ES-I3 (cell line): ENCODE results near the gene RTN4R.
"Not testable (repeated sequence)": the region's sequence is repeated elsewhere in the genome, so short reads cannot be mapped to it uniquely, and the experiment has no call there.

ENCODE experiments used
- H3K36me3 ChIP-seq: 2 replicates; pipeline ENCODE4 v1.6.1; 2013; ENCODE audit warnings: mild to moderate bottlenecking, low read length, control low read depth, moderate library complexity; ENCODE audit not compliant: insufficient read depth
- H3K4me1 ChIP-seq: 2 replicates; pipeline ENCODE4 v1.6.1; 2013; ENCODE audit warnings: mild to moderate bottlenecking, control low read depth, low read length; ENCODE audit not compliant: insufficient read depth
- H3K9ac ChIP-seq: 2 replicates; pipeline ENCODE4 v1.6.1; 2013; ENCODE audit warnings: low read depth, mild to moderate bottlenecking, low read length, moderate library complexity
- H3K9me3 ChIP-seq: 2 replicates; pipeline ENCODE4 v1.6.1; 2013; ENCODE audit warnings: mild to moderate bottlenecking, low read length, moderate library complexity; ENCODE audit not compliant: control insufficient read depth, insufficient read depth

The RTN4R gene

DNA sequence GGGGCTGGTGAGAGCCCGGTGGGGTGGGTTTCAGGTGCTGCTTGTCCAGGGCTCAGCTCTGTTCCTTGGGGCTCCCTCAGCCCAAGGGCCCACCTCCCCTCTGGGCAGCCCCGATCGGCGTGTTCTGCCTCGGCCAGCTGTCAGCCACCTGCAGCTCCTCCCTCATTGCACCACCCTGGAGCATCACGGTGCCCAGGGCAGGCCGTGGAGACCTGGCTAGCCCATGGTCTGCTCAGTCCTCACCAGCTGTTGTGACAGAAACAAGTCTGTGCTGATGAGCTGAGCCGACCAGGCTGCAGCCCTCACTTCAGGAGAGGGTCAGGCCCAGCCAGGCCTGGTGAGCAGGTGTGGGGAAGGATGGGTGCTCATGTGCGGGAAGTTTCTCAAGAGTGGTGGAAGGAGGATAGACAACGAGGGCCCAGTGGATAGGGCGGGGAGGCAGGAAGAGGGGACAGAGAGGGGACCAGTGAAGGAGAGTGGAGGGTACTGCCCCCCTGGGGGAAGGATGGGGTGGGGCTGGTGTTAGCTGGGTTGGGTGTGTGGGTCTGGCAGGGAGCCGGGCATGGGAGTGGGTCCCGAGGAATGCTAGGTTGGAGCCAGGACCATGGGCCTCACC is 16.5 kb upstream of the RTN4R start:
- Histone ChIP-seq H3K9ac (no peak overlapping the region), H3K4me1 (no peaks in the 10 kb centered on the region), H3K36me3 (no peaks in the 10 kb centered on the region), H3K9me3 (no peaks in the 10 kb centered on the region)

DNA sequence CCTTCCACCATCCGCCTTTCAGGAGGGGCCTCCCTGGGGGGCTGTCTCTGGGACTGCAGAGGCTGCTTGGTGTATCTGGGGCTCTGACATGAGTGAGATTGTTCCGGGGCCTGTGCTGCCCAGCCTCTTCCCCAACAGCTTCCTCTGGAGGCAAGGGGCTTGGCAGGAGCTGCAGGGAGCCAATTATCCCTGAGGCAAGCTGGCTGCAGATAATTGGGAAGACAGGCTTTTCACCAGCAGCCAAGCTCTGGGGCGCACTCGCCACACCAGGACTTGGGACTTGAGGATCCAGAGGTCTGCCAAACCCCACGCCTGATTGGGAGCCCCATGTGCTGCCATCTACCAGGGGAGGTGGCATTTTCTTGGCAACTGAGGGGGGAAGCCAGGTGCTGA is 15.6 kb upstream of the RTN4R start:
- H3K36me3 ChIP-seq, result no peaks in the 10 kb centered on the region
- H3K4me1 ChIP-seq, result no peaks in the 10 kb centered on the region
- no peaks in the 10 kb centered on the region for H3K9me3 ChIP-seq
- H3K9ac ChIP-seq, result no peak overlapping the region

GRCh38 chr22:20282901-20283673 is 15.0 kb upstream of the RTN4R start:
- Histone ChIP-seq H3K36me3 (no peaks in the 10 kb centered on the region), H3K9me3 (no peaks in the 10 kb centered on the region), H3K9ac (no peak overlapping the region), H3K4me1 (no peaks in the 10 kb centered on the region)

GRCh38 chr22:20281891-20282290 is 13.8 kb upstream of the RTN4R start:
- Histone ChIP-seq H3K36me3 (no peaks in the 10 kb centered on the region), H3K9ac (no peak overlapping the region), H3K9me3 (no peaks in the 10 kb centered on the region), H3K4me1 (no peaks in the 10 kb centered on the region)

GRCh38 chr22:20281473-20281872 is 13.4 kb upstream of the RTN4R start:
- not testable (repeated sequence) for H3K9me3 ChIP-seq, H3K9ac ChIP-seq, H3K4me1 ChIP-seq, H3K36me3 ChIP-seq

DNA sequence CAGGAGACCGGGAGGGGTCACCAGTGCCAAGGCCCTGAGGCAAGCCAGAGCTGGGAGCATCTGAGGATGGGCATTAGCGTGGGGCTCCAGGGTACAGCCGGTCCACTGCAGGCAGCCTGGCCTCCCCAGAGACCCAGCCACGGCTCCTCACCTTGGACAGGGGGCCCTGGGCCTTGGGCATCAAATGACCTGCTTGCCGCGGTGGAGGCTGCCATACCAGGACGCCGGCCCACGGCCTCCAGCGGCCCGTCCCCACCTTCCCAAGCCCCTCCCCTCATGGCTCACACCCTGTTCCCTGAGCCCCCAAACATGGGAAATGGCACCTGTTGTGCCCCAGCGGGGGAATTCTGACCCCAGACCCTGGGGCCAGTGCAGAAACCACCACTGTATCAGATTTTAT is 12.7 kb upstream of the RTN4R start:
- no peaks in the 10 kb centered on the region for H3K36me3 ChIP-seq
- H3K9ac ChIP-seq, result no peak overlapping the region
- H3K9me3 ChIP-seq, result no peaks in the 10 kb centered on the region
- H3K4me1 ChIP-seq, result no peaks in the 10 kb centered on the region

GRCh38 chr22:20280163-20280562 is 12.0 kb upstream of the RTN4R start:
- H3K36me3 ChIP-seq, H3K9ac ChIP-seq, H3K9me3 ChIP-seq, H3K4me1 ChIP-seq: not testable (repeated sequence)

- no peaks in the 10 kb centered on the region for H3K9me3 ChIP-seq
- H3K4me1 ChIP-seq, result no peaks in the 10 kb centered on the region
- no peaks in the 10 kb centered on the region for H3K36me3 ChIP-seq
- H3K9ac ChIP-seq, result no peak overlapping the region
These were observed 11.6 kb upstream of the RTN4R start for GRCh38 chr22:20279662-20280134.

GRCh38 chr22:20278726-20279490 is 10.8 kb upstream of the RTN4R start:
- not testable (repeated sequence) for H3K4me1 ChIP-seq, H3K9ac ChIP-seq, H3K36me3 ChIP-seq, H3K9me3 ChIP-seq

GRCh38 chr22:20277936-20278635 is 10.0 kb upstream of the RTN4R start:
- H3K4me1 ChIP-seq, H3K9ac ChIP-seq, H3K36me3 ChIP-seq, H3K9me3 ChIP-seq: not testable (repeated sequence)

DNA sequence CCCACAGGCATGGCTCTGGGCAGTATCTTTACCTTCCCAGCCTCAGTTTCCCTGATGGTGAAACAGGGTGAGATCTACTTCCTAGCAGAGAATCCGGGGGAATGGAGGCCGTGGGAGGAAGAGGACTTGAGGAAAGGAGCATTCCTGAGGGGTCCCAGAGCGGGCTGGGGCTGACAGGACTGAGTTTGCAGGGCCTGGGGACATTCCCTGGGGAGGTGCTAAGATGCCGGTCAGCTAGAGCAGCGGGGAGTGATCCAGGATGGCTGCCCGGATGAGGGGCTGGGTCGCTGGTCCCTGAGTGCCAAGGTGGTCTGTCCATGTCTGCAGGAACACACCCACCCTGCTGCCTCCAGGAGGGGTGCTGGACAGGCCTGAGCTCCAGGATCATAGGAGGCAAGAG is 8.3 kb upstream of the RTN4R start:
- Histone ChIP-seq H3K4me1 (no peaks in the 10 kb centered on the region), H3K36me3 (no peaks in the 10 kb centered on the region), H3K9me3 (no peaks in the 10 kb centered on the region), H3K9ac (no peak overlapping the region)

DNA sequence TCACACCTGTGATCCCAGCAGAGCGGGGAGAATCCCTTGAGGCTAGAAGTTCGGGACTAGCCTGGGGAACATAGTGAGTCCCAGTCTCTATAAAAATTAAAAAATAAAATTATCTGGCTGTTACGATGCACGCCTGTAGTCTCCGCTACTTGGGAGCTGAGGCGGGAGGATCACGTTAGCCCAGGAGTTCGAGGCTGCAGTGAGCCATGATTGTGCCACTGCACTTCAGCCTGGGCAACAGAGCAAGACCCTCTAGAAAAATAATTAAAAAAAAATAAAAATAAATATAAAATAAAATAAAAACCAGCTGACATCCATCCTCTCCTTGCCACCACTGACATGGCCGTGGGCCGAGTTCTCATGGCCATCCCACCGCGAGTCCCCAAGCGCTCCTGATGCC is 7.7 kb upstream of the RTN4R start:
- Histone ChIP-seq H3K9ac (no peak overlapping the region), H3K9me3 (no peaks in the 10 kb centered on the region), H3K36me3 (no peaks in the 10 kb centered on the region), H3K4me1 (no peaks in the 10 kb centered on the region)

DNA sequence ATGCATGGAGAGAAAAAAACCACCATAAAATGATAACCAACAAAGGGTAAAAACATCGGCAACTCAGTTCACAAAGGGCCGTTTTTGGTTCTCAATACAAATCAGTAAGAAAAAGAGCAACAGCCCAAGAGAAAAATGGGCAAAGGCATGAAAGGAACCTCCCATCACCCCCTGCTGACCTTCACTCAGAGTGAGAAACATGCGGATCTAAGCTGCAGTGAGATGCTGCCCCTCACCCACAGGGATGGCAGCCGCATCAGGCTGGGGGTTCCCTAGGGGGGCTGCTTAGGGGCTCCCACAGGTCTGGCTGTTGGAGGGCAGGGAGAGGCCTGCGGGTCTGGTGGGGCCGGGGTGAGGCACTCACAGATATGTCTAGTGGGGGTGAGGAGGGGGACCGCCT is 7.2 kb upstream of the RTN4R start:
- not testable (repeated sequence) for H3K9me3 ChIP-seq, H3K4me1 ChIP-seq, H3K36me3 ChIP-seq

DNA sequence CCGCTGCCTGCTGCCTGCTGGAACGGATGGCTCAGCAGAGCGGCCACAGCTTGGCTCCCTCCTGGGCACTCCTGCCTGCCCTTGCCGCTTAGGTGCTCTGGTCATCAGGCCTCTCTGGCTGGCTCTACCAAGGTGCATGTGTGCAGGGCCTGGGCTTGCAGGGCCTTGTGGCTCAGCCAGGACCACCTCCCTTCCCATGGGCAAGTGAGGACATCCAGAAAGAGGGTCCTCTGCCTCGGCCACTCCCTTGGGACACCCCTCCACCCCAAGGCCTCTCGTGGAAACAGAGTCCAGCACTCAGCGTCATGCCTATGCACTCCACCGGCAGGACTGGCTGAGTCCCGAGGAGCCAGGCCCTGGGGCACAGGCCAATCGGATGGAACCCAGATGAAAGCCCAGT is 6.3 kb upstream of the RTN4R start:
- not testable (repeated sequence) for H3K36me3 ChIP-seq, H3K9me3 ChIP-seq, H3K9ac ChIP-seq, H3K4me1 ChIP-seq

More for the DNA sequence above, 7.2 kb upstream of the RTN4R start:
- not testable (repeated sequence) for H3K9ac ChIP-seq
